GM19463 (cell line): ENCODE results near the gene XRCC4.
"Not testable (repeated sequence)": the region's sequence is repeated elsewhere in the genome, so short reads cannot be mapped to it uniquely, and the experiment has no call there.

Experiments used
- ATAC-seq: cut with Tn5 transposase; IDR thresholded peaks from one replicate; pipeline ENCODE4 v1.9.1; 2021; ENCODE audit warnings: mild to moderate bottlenecking, moderate library complexity; ENCODE audit not compliant: unreplicated experiment

XRCC4 gene

GRCh38 chr5:83076742-83077661 is at the start of gene XRCC4, which contains the start of gene TMEM167A:
XRCC4 (plus strand) TSS chr5:83077547; CDS start chr5:83104920, 27,373 bp downstream.
TMEM167A (minus strand) TSS chr5:83077394; CDS start chr5:83077323, 71 bp downstream.
- peak; percentile 98 for ATAC-seq

GRCh38 chr5:83029912-83030311 is 47.4 kb upstream of the XRCC4 start:
- ATAC-seq: no peak

- no peak for ATAC-seq
These were observed 46.0 kb upstream of the XRCC4 start for GRCh38 chr5:83031381-83031780.

GRCh38 chr5:83034036-83034435 is 43.3 kb upstream of the XRCC4 start:
- no peak for ATAC-seq

GRCh38 chr5:83034528-83035207 is 42.7 kb upstream of the XRCC4 start:
- ATAC-seq: no peak

GRCh38 chr5:83035373-83036100 is 41.8 kb upstream of the XRCC4 start:
- ATAC-seq: no peak

- no peak for ATAC-seq
These were observed 40.3 kb upstream of the XRCC4 start for GRCh38 chr5:83036991-83037575.

- no peak for ATAC-seq
These were observed 38.4 kb upstream of the XRCC4 start for GRCh38 chr5:83038924-83039323.

- ATAC-seq: no peak
These were observed 34.8 kb upstream of the XRCC4 start for GRCh38 chr5:83042507-83042906.

GRCh38 chr5:83044926-83045325 is 32.4 kb upstream of the XRCC4 start:
- ATAC-seq: no peak

GRCh38 chr5:83048277-83048676 is 29.1 kb upstream of the XRCC4 start:
- no peak for ATAC-seq

GRCh38 chr5:83048811-83049210 is 28.5 kb upstream of the XRCC4 start:
- no peak for ATAC-seq

GRCh38 chr5:83049370-83049885 is 27.9 kb upstream of the XRCC4 start:
- no peak for ATAC-seq

GRCh38 chr5:83050723-83051340 is 26.5 kb upstream of the XRCC4 start:
- ATAC-seq: no peak

GRCh38 chr5:83055166-83055565 is 22.2 kb upstream of the XRCC4 start:
- no peak for ATAC-seq

GRCh38 chr5:83058726-83059125 is 18.6 kb upstream of the XRCC4 start:
- no peak for ATAC-seq

- ATAC-seq: no peak
These were observed 18.0 kb upstream of the XRCC4 start for GRCh38 chr5:83059341-83059740.

GRCh38 chr5:83066548-83067110 is 10.7 kb upstream of the XRCC4 start:
- ATAC-seq: no peak

GRCh38 chr5:83067377-83067776 is 10.0 kb upstream of the XRCC4 start:
- ATAC-seq: not testable (repeated sequence)
